Testis (tissue), 2 donors: ENCODE results near the gene MAGI2.

ENCODE experiments used
- CTCF ChIP-seq, 3 experiments: fragments of 450-650 bp in 2 of 3; fragments of 200-600 bp in 1 of 3; sonication (generic) in 1 of 3; IDR thresholded peaks; one replicate each; pipeline ENCODE4 v1.5.1; 2016 to 2019; ENCODE audit warnings: antibody characterized with exemption in 3 of 3, mild to moderate bottlenecking in 2 of 3, moderate library complexity in 1 of 3
- POLR2A ChIP-seq: fragments of 450-650 bp; IDR thresholded peaks from one replicate; pipeline ENCODE4 v1.6.1; 2017; ENCODE audit warnings: antibody characterized with exemption, mild to moderate bottlenecking, moderate library complexity

GRCh38 chr7:78215199-78215598 lies 1238.3 kb downstream of the MAGI2 start:
- TF ChIP-seq CTCF (IDR thresholded peaks at IDR 0.05) (no peak), POLR2A (no peak)
